Myocyte (in vitro differentiated cells): ENCODE data around the gene TMEM178B. TPM values are rescaled to one million over a fixed set of nuclear protein-coding genes. Genes with fewer than 3 reads are reported as not detected.
A peak's percentile ranks its signal among the peaks of the same experiment; 100 is the strongest.
"Not testable (repeated sequence)": the region's sequence is repeated elsewhere in the genome, so short reads cannot be mapped to it uniquely, and the experiment has no call there.

Source experiments
- DNase-seq: peaks from one replicate; pipeline ENCODE4 v3.0.0-alpha.2; 2012; ENCODE audit warnings: low read depth
- total RNA-seq: library from RNA; depleted of rRNA; stranded (reverse); fragments of >200 nt; gene quantifications from 2 replicates; pipeline ENCODE4 v1.2.3, GENCODE V29; 2014

TMEM178B gene
- total RNA-seq, 1 donor from 2014 or later, result 6.8 TPM

- DNase-seq, result no peak
Observed at GRCh38 chr7:141142058-141142457, 68.2 kb downstream of the TMEM178B start.

- DNase-seq, result no peak
Observed at GRCh38 chr7:141144921-141145629, 71.2 kb downstream of the TMEM178B start.

GRCh38 chr7:141145630-141145982, 71.7 kb downstream of the TMEM178B start:
- no peak for DNase-seq

- DNase-seq, result no peak
Observed at GRCh38 chr7:141147482-141147881, 73.6 kb downstream of the TMEM178B start.

- DNase-seq, result peak; percentile 94
Observed at GRCh38 chr7:141150465-141150864, 76.6 kb downstream of the TMEM178B start.

- DNase-seq, result peak; percentile 32
Observed at GRCh38 chr7:141151746-141152145, 77.9 kb downstream of the TMEM178B start.

DNA sequence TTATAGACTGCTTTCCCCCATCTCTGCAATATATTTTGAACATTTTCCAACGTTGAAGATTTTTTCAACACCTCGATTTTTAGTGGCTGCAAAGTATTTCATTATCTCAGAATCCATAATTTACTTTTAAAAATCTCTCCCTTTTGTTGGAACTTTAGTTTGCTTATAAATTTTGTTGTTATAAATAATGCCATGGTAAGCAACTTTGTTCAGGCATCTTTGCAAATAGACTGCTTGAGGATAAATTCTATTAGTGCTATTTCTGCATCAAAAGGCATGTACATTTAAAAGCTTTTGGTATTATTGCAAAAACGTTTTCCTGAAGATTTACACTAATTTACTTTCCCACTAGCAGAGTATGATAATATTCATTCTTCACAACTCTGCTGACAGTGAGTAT, 79.4 kb downstream of the TMEM178B start:
- no peak for DNase-seq

DNA sequence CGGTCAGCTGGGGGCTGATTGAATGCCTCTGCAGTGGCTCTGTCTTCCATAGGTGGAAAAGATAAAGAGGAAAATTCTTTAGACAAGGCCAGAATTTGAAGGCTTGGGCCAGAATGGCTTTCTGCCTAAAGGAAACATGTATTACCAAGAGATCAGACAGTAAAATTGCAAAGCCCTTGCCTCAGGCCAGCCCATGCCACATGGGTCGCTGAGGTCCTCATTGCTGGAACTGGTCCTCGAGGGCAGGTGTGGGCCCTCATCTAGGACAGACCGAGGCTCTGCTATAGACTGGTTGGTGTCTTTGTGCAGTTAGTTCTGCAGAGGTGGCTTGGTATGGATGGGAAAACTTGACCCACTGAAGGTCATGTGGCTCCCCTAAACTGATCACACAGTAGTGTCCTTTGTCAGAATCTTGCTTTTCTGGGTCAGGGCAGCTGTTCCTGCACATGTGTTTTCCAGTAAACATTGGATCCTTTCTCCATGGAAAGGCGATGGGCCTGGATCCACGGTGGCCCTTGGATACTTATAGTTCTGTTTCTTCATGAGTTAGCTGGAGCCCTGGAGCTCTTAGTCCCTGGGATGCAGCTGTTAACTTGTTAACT, 80.4 kb downstream of the TMEM178B start:
- DNase-seq, result no peak

- DNase-seq, result no peak
Observed at GRCh38 chr7:141156407-141156806, 82.5 kb downstream of the TMEM178B start.

DNA sequence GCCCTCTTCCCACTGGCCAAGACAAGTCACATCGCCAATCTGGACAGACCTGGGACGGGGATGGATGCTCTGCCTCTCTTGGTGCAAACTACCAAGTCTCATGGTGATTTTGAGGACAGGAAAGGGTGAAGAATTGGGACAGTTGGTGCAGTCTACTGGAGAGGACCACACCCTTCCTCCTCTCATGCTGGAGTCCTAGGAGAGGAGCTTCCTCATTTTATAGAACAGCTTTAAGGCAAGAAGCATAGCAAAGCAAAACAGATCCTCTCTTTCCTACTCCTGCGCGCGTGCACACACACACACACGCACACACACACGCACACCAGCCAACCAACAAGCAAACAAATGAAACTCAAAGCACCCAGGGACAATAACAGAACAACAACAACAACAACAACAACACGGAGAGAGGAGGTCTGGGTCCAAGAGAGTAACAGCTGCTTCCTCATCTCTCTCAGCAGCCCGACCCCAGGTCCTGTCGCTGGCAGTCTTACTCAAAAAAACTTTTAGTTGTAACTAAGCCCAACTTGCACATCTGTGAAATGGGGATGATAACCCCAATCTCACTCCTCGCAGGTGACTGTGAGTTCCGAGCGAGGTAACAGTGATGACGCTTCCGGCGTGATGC, 83.4 kb downstream of the TMEM178B start:
- no peak for DNase-seq

- peak; percentile 97 for DNase-seq
Observed at GRCh38 chr7:141158561-141158960, 84.7 kb downstream of the TMEM178B start.

DNA sequence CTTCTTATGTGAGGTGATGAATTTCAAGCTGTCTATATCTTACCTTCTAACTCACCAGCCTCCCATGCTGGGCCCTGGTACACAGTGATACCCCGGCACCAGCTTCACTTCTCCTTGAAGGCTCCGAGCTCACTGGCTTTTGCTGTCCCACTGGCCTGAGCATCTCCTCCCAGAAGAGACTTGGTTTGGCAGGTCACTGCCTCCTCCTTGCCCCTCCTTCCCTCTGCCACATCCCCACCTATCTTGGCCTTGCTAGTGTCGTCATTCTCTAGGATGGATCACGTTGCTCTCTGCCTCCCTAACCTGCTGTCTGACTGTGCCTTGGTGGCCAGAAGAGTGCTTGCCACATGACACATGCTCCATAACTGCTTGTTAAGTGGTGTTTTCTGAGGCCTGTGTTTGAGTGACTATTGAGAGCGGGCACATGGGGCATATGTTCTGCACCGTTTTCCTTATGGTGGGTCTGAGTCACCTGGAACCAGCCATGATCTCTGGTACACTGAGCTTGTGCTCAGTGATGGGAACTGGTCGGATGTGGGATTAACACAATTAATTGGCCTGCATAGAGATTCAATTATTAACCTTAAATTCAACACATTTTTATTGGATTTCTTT, 86.5 kb downstream of the TMEM178B start:
- DNase-seq, result no peak

GRCh38 chr7:141161550-141162535, 88.0 kb downstream of the TMEM178B start:
- no peak for DNase-seq

GRCh38 chr7:141165521-141165920, 91.7 kb downstream of the TMEM178B start:
- no peak for DNase-seq

DNA sequence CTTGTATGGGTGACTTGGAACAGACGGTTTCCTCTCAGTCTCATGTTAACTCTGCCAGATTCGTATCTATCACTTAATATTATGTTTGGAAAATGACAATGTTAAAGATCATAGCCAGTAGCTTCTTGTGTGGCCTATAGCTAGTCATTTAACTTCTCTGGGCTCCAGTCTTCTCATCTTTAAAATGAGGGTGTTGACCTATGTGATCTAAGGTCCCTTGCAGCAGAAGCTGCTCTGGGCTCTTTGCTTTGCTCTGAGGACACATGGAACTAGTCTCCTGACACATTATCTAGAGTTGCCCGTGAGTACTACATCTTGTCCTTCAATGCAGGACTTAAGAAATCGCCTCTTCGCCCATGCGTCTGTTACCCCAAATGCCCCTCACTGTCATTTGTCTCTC, 93.1 kb downstream of the TMEM178B start:
- DNase-seq, result no peak

DNA sequence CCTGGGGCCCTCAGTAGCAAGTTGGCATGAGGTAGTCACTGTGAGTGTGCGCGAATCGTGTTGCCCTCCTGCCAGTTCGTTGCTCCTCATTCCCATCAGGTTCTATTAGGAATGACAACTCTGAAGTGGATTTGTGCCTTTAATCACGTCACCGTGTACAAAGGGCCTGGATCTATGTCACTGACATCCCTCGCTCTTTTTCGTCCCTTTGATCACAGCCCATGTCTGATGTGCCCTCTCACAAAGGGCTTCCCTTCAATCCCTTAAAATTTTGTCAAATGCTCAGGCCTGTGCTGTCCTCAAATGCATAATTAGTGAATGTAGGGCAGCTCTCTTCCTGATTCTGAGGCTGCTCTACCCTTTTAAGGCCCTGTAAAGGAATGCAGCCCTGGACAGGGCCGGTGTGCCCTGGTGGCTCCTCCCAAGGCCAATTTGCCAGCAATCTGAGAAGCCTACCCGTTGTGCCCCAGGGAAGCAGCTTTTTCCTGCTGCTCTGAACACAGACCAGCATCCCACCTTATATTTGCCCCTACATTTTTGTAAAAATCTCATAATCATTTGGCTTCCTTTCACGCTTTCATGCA, 93.6 kb downstream of the TMEM178B start:
- no peak for DNase-seq

DNA sequence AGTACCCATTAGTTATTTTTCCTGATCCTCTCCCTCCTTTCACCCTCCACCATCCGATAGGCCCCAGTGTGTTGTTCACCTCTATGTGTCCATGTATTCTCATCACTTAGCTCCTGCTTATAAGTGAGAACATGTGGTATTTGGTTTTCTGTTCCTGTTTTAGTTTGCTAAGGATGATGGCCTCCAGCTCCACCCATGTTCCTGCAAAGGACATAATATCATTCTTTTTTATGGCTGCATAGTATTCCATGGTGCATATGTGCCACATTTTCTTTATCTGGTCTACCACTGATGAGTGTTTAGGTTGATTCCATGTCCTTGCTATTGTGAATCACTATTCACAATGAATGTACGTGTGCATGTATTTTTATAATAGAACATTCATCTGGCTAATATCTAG, 95.3 kb downstream of the TMEM178B start:
- DNase-seq, result not testable (repeated sequence)

DNA sequence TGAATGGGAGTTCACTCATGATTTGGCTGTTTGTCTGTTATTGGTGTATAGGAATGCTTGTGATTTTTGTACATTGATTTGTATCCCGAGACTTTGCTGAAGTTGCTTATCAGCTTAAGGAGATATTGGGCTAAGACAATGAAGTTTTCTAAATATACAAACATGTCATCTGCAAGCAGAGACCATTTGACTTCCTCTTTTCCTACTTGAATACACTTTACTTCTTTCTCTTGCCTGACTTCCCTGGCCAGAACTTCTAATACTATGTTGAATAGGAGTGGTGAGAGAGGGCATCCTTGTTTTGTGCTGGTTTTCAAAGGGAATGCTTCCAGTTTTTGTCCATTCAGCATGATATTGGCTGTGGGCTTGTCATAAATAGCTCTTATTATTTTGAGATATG, 101.9 kb downstream of the TMEM178B start:
- not testable (repeated sequence) for DNase-seq

GRCh38 chr7:141177120-141177519, 103.3 kb downstream of the TMEM178B start:
- DNase-seq, result not testable (repeated sequence)

GRCh38 chr7:141178486-141179135, 104.7 kb downstream of the TMEM178B start:
- no peak for DNase-seq
